Measurements from ENCODE around the gene MIB1.

Gene MIB1

DNA sequence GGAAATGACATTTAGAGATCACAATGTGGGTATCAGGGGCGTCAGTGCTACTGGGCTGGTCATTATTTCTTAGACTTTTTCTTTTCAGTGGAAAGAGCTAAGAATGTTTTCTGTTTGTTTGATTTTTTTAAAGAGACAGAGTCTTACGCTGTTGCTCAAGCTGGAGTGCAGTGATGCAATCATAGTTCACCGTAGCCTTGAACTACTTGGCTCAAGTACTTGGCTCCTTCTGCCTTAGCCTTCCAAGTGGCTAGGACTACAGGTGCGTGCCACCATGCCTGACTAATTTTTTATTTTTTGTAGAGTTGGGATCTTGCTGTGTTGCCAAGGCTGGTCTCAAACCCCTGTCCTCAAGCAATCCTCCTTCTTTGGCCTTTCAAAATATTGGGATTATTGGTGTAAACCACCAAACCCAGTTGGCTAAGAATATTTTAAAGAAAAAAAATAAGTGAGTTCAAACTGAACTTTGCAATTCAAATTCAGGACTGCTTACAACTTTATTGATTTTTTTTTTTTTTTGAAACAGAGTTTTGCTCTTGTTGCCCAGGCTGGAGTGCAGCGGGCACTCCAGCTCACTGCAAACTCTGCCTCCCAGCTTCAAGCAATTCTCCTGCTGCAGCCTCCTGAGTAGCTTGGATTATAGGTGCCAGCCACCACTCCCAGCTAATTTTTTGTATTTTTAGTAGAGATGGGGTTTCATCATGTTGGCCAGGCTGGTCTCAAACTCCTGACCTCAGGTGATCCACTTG lies 154.2 kb downstream of the MIB1 start:
- DNase-seq (ENCODE audit: low read depth) = no peak

DNA sequence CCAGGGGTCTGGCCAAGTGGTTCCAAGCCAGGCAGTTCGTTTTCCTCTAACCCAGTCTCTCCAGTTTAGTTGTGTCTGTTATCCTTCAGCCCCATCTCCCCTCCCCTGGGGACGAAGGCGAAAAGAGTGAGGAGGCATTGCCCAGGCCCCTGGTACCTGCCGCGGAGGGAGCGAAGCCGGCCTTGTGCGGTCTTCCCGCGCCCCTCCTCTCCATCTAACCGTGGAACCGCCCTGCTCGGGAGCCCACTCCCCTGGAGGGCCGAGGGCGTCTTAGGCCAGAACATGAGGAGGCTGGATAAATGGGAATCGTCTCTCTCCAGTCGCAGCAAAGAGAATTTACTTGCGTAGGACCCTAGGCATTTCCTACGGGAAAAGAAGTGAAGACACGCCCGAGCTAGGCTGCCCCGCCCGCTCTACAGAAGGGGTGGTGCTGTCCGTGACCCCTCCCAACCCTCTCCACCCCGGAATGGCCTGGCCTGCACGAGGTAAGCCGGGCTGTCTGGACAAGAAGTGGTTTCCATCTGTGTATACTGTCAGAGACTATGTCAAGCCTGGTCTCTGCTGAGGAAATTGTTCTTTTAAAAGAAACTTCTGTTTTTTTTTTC lies 156.2 kb downstream of the MIB1 start:
- no peak for DNase-seq (ENCODE audit: low read depth)

DNA sequence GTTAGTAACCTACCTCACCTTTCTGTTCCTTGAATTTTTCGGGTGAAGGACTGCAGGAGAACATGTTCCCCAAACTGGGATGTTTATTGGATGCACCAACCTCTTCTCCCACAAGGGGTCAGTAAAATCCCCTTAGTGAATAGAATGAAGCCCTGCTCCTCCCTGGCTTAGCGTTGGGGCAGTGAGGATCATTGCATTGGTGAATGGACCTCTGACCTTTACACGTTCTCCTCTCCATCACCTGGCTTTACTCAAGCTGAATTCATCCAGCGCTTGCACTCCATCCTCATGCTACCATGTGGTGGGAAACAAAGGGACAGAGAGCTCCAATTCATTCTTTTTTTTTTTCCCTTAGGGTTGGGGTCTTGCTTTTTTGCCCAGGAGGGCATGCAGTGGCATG lies 157.2 kb downstream of the MIB1 start:
- no peak for DNase-seq (ENCODE audit: low read depth)

DNA sequence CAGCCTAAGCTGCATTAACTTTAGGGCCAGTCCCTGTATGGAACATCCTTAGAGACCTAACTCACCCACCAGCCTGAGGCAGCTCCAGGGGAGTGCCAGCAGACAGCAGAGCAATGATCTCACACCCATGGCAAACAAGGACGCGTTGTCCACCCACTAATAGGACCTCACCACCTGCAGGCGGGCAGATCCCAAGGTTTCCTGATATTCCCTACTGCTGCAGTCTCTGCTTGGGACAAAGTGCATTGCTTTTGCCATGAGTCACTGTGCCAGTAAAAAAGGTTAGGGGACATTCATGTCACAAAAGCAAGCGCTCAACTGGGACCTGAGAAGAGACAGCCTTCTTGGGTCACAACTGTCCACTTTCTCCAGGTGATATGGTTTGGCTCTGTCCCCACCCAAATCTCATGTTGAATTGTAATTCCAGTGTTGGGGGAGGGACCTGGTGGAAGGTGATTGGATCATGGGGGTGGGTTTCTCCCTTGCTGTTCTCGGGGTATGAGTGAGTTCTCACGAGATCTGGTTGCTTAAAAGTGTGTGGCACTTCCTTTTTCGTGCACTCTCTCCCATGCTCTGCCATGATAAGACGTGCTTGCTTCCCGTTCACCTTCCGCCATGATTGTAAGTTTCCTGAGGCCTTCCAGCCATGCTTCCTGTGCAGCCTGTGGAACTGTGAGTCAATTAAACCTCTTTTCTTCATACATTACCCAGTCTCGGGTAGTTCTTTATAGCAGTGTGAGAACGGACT lies 160.2 kb downstream of the MIB1 start:
- no peak for DNase-seq (ENCODE audit: low read depth)

DNA sequence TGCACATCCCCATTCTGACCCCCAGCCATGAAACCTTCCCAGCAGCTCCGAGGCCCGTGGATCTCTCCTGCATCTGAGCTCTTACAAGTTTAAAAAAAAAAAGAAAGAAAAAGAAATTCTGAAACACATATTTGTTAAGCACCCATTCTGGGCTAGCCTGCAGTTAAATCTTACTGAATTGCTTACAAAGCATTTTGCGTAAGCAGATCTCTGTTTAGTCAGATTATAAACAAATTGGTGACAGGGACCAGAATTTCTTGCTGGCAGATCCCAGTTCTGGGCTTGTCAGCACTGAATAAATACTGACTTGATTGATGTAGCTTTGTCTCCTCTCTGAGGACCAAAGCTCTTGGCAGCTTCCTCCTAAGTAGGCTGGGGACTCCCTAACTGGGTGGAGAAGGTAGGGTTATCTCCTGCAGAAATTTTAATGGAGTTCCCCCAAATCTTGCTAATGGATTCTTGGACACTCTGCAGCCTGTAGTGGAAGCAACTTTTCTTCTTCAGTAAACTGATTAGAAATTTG lies 160.9 kb downstream of the MIB1 start:
- DNase-seq (ENCODE audit: low read depth) = no peak

DNA sequence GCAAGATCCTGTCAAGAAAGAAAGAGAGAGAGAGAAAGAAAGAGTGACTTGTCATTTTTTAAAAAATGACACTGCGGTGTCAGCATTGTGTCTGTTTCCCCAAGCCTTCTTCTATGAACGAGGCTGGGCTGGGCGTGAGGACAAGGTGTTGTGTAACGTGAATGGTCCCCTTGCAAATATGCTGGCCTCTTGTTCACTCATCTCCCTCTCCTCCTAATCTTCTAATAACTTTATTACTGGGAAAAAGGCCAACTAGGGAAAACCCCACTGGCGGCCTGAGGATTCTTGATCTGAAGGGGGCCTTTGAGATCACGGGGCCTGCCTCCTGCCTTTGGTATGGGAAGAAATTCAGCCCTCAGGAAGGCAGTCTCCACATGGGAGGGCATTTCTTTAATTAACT lies 163.1 kb downstream of the MIB1 start:
- DNase-seq (ENCODE audit: low read depth) = no peak

DNA sequence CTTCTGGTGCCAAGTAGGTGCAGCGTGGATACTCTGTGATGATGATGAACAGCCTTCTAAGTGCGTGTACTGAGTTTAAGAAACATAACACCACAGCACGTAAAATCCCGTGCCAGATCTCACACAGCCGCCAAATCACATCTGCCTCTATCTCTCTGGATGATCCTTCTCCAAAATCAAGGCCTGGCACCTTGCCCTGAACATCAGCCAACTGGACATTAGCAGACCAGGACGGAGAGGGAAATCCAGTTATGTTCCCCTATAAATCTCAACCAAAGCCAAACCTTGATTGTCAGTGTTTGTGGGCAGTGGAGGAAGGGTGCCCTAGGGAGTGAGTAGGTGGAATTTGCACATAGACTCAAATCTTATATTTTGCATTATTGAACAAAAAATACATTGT lies 164.3 kb downstream of the MIB1 start:
- DNase-seq (ENCODE audit: low read depth) = no peak

DNA sequence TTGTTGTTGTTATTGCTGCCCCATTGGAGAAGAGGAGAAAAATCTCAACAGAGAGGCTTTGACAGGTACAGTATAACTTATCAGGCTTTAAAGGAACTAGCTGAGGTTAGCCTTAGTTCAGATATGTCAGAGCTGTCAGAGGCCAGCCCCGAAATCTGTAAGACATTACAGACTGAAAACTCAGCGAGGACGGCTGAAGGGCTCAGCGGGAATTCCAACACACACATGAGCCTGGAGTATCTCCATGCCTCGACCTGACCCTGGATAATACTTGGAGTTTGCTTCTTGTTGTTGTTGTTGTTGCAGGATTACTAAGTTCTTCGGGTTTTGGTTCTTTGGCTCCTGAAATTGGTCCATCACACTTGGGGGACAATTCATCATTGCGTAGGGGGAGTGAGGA lies 166.9 kb downstream of the MIB1 start:
- DNase-seq (ENCODE audit: low read depth) = no peak

DNA sequence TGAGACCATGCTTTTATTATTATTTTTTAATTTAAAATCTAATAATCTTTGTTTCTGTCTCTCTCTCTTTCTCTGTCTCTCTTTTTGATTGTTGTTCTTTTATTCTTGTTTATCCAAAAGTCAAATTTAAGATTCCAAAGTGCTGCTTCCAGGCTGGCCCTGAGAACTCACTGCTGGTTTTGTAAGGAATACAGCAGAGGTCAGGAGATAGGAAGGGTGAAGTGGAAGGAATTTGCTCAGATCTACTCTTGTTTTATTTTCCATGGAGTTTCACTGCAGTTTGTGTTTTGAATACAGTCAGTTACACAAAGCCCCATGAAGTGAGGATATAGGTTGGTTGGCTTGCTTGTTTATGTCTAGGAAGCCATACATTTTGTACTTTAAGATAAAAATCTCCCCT lies 168.1 kb downstream of the MIB1 start:
- no peak for DNase-seq (ENCODE audit: low read depth)

DNA sequence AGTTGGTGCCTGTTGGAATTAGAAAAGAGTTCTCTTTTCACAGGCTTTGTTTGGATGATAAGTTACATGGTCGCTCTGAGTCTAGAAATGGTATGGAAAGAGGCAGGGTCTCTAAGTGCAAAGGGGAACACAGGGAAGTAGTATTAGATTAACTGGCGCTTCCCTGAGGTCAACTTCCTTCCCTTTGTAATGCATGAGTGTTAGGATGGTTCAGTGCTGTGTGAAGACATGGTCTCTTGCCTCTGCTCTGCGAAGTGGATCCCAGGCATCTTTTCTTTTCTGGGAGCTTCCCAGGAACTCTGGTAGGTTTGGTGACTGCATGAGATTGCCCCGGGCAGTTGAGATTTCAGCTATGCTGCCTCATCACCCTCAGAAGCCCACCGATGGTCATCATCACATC lies 170.3 kb downstream of the MIB1 start:
- DNase-seq (ENCODE audit: low read depth) = no peak

DNA sequence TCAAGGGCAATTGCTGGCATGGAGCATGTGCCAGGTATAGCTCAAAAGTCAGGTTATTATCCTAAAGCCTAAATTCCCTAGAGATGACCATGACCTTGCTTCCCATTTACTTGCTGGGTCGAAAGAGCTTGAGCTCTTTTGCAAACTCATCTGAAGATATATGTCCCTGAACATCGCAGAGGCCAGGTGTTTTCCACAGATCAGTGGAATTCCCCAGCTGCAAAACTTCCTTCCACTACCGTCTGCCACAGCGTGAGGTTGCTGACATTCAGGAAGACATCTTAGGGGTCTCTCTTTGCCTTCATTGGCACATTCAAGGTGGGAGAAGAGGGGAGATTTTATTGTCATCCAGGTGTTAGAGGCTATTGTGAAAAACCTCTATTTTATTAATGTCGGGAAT lies 171.0 kb downstream of the MIB1 start:
- no peak for DNase-seq (ENCODE audit: low read depth)

DNA sequence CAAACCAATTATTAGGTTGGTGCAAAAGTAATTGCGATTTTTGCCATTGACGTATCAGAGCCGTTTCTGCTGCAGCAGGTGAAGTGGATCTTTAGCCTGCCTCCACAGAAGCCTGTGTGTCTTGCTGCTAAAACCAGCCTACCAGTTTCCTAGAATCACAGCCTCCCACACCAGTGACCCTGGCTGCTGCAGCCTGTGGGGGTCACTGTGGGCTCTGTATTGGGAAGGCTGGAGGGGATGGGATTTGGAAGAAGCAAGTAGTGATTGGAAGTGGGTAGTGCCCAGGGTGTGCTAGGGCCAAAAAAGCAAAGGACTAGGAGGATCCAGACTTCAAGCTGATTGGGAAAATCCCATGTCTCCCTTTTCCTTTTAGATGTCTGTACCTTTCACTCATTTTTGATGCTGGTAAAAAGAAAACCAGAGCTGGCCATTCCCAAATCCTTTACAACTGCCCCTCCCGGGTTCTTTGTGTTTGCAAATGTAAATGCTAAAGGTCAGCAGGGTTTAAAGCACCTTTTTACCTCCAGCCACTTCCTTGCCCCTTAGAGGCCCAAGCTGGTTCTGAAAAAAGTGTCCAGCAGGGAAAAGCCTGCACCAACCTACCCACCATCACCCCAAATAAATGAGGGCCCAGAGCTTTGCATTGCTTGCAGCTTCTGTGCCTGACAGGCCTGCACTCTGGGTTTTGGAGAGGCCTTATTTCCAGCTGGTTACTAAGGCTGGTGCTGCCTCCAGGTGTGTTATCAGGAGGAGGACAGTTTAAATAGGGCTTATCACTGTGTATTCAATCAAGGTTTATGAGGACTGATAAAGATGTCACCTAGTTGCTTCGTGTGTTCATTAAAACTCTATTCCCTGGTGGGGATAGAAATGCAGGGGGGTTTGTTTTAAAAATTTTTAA lies 172.0 kb downstream of the MIB1 start:
- no peak for DNase-seq (ENCODE audit: low read depth)

DNA sequence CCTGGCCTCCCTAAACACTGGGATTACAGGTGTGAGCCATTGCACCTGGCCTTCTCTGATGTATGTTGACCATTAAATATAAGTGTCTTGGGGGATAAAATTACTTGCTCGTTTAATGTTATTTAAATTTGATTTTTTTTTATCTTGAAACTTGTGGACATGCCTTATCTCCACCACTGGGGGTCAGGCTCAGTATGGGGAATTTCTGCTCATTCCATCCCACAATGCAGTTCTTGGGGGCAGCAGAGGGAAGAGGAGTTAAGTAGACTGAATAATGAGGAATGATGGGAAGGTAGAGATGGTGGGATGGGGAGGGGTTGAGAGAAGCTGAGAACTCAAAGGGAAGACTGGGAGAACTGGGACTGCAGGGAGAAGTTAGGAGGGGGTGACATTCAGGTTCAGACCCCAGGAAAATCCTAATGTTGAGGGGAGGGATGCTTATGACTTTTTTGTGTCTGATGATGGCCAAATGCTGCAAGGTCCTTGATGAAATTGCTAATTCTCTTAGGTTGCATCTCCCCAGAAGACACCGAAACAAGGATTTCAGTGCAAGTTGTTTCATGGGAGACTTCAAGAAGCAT lies 174.2 kb downstream of the MIB1 start:
- DNase-seq (ENCODE audit: low read depth) = peak; percentile 42

DNA sequence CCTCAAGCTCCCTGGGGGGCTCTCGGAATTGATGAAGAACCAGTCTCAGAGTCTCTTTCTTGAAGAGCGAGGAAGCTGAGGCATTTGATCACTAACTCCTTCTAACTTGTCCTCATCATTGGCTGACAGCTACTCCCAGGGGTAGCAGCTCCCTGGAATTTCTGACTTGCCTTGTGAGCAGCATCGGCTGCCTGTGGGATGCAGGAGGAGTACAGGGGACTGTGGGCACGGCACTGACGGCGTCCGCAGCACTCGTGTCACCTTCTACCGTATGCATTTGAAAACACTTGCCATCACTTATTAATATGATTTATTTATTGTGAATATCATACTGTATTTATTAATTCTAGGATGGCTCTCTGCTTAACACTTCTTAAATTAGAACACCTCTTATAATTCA lies 175.0 kb downstream of the MIB1 start:
- DNase-seq (ENCODE audit: low read depth) = no peak

DNA sequence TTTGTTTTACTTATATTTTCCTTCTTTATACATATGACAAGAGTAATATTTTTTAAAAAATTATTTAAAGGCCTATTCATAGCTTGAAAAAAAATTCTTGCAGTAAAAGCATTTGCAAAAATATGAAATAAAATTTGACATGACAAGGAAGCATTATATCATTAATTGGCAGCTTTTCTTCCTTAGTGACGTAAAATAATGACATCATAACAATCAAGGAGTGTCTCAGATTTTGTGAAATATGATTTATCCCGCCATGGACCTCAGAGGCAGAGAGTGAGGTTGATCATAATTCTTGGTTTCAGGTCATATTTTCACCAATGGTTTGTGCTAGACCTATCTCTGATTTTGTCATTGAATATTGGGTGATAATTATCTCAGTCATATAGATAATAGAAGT lies 176.0 kb downstream of the MIB1 start:
- DNase-seq (ENCODE audit: low read depth) = no peak

DNA sequence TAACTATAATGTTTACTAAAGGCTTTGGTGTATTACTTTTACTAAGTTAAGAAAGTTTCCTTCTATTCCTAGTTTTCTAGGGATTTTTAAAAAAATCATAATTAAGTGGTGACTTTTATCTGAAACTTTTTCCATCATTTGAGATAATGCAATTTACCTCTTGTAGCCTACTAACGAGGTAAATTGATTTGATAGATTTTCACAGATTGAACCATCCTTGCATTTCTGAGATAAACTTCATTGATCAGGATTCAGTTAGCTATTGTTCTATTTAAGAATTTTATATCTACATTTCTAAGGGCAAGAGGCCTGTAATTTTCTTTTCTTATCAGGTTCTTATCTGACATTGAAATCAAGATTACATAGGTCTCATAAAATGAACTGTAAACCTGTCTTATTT lies 178.1 kb downstream of the MIB1 start:
- DNase-seq (ENCODE audit: low read depth) = no peak

All from HS-27A (cell line).